Measurements from ENCODE around the gene ALDH16A1.

ALDH16A1 gene

DNA sequence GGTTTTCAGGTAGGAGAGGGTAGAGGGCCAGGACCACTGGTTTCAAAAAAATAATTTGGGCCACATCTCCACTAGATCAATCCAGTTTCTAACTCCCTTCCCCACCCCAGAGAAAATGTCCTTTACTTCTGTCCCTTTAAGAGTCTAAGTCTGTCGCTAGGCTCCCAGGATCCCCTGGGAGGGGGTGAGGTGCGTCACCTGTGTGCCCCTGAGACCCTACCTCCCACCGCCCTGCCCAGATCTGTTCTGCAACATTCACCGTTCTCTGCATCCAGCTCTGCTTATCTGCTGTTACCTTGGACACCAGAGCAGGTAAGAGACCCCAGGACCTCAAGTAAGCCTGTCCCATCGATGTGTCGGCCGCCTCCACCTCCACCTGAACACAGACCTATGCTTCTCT, 27.8 kb upstream of the ALDH16A1 start, which contains the start of gene GFY:
GFY (plus strand) TSS at position 211 of the 400 bp plus-strand sequence. CDS start 1,043 bp downstream, outside the sequence.
- no peak for DNase-seq

DNA sequence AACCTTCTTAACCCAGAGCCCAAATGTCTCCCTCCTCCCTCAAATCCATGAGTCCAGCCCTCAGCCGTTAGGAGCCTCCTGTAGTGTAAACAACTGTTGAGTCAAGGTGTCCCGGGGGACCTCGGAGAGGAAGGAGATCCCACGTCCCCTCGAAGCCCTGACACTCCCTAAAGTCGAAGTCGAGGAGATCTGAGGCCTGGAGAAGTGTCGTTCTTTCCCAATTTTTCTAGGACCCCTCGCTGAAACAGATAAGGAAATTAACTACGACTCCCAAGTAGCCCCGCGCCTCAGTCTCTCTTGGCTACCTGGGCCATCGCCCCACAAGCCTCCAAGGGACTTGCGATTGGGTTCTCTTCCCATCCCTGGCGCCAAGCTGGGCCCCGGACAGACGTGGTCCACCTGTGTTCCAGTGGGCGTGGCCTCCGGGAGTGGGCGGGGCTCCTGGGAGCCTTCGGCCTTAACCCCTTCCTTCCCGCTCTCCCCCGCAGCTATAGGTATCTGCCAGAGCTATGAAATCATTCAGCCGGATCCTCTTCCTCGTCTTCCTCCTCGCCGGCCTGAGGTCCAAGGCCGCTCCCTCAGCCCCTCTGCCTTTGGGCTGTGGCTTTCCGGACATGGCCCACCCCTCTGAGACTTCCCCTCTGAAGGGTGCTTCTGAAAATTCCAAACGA, 27.0 kb upstream of the ALDH16A1 start:
- DNase-seq, result peak; percentile 49

DNA sequence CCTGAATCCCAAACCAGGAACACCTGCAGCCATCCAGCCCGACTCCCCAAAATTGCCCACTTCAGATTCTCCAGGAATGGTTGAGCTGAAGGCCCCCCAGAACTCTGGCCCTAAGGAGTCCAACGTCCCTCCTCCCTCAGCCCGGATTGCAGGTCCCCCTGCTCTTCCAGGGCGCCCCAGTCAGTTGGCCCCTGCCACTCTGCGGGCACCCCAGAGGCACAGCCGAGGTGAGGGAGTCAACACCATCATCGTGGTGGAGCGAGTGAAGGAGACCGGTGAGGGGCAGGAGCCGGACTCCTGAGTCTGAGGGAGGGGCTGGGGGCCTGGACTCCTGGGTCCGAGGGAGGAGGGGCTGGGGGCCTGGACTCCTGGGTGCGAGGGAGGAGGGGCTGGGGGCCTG, 25.7 kb upstream of the ALDH16A1 start:
- no peak for DNase-seq

DNA sequence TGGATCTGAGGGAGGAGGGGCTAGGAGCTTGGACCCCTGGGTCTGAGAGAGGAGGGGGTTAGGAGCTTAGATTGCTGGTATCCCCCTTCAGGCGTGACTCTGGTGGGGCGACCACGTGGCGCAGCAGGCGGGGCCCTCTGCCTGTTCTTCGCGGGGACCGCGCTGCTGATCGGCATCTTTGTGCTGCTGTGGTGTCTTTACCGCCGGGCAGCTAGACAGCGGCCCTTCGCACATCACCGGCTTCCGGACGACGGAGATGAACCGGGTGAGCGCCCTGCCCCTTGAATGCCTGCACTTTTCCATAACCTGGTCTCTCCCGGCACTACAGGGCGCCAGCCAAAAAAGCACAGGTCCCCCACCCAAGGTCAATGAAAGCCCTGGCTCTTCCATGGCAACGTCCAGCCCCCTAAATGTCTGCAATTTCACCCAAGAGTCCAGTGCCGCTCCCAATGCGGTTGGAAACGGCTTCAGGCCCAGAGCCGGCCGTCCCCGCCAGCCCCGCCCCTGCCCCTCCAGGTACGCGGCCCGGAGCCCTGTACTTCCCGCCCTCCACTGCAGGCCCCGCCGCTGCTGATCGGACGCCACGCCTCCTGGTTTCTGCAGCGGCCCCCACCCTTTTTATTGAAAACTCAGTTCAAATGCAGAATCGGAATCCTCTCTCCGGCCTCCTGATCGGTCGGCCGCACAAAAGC, 25.0 kb upstream of the ALDH16A1 start:
- DNase-seq, result no peak

DNA sequence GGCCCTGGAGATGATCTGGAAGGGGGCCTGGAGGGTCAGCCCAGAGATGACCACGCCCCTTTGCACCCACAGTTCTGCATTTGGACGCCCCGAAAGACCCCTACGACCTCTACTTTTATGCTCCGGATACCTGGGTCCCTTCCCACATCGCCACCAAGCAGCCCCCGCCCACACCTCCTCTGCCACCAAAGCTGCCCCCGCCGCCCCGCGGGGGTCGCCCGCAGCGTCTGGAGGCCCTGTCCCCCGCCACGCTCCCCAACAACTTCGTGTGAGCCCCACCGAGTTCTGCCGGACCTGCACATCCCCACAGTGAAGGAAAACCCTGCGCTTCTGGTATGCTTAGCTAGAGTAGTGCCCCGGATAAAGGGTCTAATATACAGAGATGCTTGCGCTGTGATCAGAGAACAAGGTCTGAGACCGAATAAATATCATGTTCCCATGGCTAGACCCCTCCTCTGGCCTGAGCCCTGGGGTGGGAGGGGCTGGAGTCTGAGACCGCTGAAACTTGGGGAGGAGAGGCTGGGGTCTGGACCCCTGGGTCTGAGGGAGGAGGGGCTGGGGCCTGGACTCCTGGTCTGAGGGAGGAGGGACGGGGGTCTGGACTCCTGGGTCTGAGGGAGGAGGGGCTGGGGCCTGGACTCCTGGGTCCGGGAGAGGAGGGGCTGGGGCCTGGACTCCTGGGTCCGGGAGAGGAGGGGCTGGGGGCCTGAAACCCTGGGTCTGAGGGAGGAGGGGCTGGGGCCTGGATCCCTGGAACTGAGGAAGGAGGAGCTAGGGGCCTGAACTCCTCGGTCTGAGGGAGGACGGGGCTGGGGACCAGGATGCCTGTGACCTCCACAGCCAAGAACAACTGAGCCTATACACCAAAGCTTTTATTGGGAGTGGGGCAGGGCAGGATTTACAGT, 24.2 kb upstream of the ALDH16A1 start:
- DNase-seq, result no peak

DNA sequence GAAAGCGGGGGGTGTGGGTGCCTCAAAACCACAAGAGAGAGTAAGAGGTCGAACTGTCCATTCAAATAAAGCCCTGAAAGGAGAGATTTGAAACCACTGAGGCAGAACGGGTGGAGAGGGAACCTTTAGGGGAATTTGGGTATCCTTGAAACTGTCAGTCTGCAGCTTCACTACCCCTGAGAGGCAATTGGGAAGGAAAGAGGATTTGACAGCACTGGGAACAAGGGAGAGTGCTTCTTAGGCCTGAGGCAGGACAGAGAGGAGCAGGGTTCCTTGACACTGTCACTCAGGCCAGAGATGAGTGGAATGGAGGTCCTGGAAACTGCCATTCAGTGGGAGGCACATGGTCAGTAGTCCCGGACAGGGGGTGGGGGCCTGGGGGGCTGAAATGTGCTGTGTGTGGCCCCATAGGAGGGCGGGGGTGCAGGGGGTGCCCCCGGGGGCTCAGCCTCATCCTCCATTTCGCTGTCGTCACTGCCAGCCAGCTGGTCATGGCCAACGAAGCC, 22.8 kb upstream of the ALDH16A1 start:
- DNase-seq, result no peak

DNA sequence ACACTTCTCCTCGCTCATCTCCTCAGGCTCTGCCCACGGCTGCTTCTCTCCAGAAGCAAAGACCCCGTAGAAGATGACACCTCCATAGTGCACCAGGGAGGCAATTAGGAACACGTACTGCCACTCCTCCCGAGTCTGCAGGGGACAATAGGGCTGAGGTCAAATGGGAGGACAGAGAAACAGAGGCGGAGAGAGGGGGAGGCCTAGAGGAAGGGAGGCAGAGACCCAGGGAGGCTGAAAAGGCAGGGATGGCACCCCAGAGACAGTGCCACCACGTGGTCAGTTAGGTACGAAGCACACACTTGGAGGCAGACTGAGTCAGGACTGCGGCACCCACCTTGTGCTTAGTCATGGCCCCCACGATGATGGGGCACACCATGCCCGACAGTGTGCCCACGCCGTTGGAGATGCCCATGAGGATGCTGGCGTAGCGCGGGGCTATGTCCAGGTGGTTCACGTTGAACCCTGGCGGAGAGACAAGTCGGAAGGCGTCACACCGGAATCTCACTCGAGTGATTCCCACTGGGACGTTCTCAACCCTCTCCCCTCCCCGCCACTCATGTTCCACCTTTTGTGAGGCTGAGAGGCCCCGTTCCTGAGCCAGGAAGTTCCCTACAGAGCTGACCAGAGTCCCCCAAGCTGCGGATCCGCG, 22.2 kb upstream of the ALDH16A1 start:
- DNase-seq, result peak; percentile 55

DNA sequence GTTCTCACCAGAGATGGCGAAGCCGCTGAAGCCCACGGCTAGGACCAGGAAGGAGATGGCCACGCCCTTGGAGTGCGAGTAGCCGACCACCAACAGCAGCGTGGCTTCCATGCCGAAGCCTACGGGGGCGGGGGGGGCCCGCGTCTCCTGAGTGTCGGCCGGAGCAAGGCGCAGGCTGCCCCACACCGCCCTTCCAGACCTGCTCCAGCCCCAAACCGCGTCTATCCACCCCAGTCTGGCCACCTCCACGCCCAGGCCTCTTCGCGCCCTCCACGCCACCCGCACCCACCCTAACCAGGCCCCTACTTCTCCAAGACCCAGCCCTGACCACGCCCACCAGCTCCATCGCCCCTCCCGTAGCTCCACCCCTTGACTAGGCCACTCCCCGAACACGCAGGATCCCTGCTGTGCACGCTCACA, 21.7 kb upstream of the ALDH16A1 start:
- peak; percentile 39 for DNase-seq

DNA sequence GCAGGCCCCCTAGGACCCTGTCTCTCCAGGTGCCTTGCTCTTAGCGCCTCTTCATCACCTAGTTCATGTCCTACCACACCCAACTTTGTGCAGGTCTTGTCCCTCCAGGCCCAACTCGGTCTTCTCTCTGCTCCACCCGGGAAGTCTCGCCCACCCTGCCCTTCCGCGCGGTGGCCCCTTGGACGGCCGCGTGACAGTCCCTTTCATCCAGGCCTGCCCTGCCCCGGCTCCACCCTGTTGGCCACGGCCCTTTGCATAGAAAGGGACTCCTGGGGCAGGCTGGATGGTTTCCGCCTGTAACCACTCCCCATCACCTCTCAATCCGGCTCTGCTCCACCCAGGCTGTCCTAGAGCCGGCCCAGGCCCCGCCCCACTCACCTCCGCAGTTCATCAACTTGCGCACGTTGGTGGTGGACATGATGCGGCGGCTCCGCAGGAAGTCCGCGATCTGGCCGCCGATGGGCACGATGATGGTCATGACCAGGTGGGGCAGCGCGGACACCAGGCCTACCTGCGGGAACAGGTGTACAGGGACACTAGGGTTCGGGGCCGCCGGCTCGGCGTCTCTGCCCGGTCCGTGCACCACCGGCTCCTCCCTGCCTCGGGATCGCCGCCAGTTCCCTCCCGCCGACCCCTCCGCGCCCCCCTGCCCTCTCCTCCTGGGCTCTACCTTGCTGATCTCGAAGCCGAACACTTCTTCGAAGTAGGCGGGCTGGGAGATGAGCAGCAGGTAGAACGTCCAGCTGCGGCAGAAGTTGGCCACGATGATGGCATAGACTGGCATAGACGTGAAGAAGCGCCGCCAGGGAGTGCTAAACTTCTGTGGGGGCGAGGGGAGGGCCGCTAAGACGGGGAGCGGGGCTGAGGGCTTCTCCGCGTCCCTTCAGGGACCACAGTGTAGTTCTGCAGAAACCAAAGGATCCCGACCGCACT, 20.6 kb upstream of the ALDH16A1 start:
- DNase-seq, result peak; percentile 35

DNA sequence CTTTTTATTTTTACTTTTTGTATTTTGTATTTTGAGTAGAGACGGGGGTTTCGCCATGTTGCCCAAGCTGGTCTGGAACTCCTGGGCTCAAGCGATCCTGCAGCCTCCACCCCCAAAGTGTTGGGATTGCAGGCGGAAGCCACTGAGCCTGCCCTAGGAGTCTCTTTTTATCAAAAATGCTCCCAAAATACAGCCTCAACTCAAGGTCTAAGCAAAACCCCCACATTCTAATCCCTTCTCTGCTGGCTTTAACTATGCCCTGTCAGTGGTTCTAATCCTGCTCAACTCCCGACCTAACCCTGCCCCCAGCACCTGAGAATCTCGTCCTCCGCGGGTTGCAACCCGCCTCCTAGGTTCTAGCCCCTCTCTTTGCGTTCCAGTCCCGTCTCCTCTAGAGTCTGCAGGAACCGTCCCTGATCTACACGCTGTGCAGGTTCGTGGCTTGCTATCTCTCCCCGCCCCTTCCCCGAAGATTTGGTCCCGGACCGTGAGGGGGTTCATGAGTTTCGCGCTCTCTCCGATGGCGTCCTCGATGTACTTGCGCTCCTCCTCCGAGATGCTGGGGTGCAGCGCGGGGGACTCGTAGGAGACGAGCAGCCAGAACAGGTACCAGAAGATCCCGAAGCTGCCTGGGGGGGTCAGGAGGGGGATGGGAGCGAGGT, 19.7 kb upstream of the ALDH16A1 start:
- no peak for DNase-seq

DNA sequence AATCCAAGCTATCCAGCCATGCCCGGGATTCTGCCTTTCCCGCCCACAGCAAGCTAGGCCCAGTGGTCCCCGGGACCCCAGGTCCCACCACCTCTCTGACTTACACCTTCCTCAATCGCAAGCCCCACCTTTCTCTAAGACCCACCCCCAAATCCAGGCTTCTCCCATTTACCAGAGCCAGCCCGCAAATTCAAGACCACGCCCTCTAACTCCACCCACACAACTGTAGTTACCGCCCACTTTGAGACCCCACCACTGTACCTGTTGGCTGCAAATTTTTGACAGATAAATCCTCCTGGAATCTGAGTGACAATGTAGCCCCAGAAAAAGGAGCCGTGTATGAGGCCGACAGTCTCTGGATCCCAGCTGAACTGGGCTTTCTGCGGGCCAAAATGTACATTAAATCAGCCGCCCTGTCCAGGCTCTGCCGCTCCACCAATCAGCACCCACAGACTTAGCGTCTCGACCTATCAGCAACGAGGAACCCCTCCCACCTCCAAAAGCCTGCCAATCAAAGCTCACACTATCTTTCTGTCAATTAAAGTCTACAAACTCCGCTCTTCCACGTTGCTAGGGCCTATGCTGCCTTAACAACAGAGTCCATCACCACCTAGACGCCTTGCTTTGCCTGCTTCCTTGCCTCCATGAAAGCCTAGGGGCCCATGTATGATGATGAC, 18.0 kb upstream of the ALDH16A1 start:
- DNase-seq, result no peak

DNA sequence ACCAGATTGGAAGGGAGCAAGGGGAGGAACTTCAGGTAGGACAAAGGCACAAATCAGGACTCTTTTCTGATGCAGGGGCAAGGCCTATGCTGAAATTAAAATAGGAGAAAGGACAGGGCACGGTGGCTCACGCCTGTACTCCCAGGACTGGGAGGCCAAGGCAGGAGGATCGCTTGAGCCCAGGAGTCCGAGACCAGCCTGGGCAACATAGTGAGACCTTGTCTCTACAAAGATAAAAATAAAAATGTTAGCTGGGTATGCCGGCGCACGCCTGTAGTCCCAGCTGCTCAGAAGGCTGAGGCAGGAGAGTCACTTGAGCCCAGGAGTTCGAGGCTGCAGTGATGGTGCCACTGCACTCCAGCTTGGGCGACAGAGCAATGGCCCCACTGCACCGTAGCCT, 17.4 kb upstream of the ALDH16A1 start:
- DNase-seq, result no peak

DNA sequence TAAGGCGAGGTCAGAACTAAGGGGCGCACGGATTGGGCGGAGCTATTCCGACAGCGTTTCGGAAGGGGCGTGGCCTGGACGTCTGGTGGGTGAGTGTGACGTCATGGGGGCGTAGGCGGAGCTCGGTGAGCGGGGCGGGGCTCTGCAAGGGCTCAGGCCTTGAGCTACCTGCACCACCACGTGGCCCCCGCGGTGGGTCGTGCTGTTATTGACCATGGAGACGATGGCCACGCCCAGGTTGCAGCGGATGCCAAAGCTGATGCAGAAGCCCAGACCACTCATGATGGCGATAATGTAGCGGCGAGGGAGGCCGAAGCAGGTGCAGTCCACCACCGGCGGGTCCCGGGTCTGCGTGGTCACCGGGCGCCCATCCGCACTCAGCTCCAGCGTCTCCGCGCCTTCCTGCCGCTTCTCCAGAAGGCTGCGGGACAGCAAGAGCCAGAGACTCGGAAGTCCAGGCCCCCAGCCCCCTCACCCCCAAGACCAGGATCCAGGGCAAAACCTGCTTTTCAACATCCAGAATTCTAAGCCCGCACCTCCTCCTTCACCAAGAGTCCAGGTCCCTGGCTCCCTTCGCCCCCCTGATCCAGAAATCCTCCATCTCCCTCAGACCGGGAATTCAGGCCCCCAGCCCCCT, 16.5 kb upstream of the ALDH16A1 start:
- peak; percentile 76 for DNase-seq

DNA sequence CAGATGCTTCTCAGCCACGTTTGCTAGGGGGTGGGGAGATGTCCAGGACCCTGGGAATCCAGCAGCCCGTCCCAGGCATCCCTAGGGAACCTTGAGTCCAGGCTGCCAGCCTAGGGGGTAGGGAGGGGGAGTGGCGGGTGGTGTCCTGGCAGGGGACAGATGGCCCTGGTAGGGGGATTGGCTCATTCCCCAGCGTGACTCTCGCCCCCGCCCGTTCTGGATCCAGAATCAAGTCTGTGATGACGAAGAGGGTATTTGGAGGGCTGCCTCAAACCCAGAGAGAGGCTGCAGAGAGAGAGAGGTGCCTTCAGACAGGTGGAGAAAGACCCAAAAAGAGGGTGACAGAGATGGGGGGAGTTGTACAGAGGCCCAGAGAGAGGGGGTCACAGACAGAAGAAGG, 15.8 kb upstream of the ALDH16A1 start:
- no peak for DNase-seq

DNA sequence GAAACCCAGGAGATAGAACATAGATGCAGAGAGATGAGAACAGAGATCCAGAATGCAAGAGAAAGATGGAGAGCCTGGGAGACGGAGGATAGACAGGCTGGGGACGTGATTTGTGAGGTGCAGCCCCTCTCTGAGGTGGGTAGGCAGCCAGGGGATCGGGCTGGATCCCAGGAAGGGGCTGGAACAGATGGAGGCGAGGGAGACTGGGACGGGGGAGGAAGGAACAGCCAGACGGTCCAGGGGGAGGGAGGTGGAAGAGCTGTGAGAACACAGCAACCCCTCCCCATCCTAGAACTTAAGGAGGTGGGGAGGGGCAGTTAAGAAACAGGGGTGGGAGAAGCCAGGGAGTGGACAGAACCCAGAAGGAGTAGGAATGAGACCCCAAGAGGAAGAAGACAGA, 14.8 kb upstream of the ALDH16A1 start:
- no peak for DNase-seq

DNA sequence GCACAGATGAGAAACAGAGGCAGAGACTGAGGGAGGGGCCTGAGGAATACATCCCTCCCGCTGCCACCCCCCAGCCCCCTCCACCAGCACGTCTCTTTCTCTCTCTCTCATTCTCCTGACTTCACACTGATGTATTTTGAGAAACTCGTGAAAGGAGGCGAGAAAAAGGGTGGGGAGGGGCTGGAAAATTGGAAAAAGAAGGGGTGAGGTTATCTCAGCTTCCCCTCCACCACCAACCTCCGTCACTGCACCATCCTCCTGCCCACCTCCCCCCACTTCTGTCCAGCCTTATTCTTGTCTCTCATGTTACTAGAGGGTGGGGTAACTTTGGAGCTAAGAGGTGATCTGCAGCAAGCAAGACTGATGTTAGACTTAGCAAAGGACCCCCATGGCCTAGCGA, 13.2 kb upstream of the ALDH16A1 start:
- no peak for DNase-seq

DNA sequence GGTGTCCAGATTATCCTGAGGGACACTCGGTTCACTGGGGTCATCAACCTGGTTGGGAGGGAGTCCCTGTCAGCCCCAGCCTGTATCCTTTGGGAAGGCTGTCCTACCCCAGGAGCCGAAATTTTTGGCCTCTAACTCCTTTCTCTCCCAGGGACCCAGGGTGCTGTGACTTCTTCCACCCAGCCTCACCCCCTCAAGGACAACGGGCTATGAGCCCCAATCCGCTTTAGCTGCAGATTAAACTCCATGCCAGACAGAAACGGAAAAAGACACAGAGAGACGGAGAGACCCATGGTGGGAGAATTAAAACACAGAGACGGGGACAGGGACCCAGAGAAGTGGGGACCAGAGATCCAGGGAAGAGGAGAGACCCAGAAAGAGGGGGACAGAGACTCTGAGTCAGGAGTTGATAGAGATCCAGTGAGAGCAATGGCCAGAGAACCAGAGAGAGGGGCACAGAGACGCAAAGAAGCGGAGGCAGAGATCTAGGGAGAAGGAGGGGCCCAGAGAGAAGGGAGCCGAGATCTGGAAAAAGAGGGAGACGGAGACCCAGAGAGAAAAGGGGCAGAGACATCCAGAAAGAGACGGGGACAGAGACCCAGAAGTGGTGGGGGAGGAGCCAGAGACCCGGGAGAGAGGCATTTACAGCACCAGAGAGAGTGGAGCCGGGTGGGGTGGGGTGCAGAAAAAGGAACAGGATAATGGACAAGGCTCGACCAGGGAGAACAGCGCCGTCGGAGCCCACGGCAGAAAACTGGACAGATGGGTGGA, 12.4 kb upstream of the ALDH16A1 start:
- no peak for DNase-seq

DNA sequence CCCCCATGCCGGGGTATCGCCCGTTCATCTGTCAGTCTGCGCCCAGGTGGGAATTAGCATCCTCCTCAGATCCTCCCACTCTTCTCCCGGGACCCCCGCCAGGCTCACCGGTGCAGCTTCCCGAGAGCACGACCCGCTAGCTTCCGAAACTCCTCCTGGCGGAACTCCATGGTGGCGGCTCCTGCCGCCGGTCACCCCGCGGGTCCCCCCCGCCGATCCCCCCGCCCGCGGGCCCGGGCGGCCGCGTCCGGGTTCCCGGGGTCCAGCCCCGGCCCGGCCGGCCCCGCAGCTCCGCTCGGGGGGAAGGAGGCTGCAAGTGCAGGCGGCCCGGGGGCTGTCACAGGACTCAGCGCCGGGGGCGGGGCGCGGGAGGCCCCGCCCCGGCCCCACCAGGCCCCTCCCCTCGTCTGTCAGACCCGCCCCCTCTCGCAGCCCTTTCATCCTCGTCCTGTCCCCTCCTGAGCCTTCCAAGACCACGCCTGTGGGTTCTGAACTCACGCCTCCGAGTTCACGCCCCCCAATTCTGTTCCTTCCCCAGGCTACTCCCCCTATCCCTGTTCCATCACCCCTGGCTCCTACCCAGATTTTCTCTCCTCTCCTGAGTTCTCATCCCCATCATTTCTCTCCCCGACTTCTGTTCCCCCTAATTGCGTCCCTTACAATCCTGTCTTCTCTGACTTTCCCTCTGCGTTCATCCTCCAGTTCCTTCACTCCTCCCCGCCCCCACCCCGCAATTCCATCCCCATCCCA, 11.6 kb upstream of the ALDH16A1 start, which contains the start of gene SLC17A7:
SLC17A7 (minus strand) TSS at position 318 of the 750 bp plus-strand sequence; CDS start at position 170, 148 bp downstream.
- DNase-seq, result peak; percentile 42

Data from stimulated activated CD4-positive, alpha-beta T cell treated with anti-CD3 and anti-CD28 coated beads, Interleukin-1b, Interleukin-23, amount 100 ng/mL, for 48 hours (primary cell).